Glomerular endothelial cell (primary cell): ENCODE results near the gene CHMP2A. TPM values are rescaled to one million over a fixed set of nuclear protein-coding genes. Genes with fewer than 3 reads are reported as not detected.

Experiments used
- DNase-seq: peaks from one replicate; pipeline ENCODE4 v3.0.0-alpha.2; 2011; ENCODE audit warnings: low read depth, low spot score; ENCODE audit errors: extremely low read depth
- total RNA-seq: library from RNA; depleted of rRNA; stranded (reverse); fragments of >200 nt; gene quantifications from 2 replicates; pipeline ENCODE4 v1.2.3, GENCODE V29; 2015

The CHMP2A gene
- total RNA-seq, 1 donor from 2014 or later: 137 TPM

- DNase-seq: no peak
Measured at GRCh38 chr19:58570770-58571574, 16.1 kb upstream of the CHMP2A start.

- DNase-seq: no peak
Measured at GRCh38 chr19:58569943-58570670, 15.2 kb upstream of the CHMP2A start.

GRCh38 chr19:58569191-58569942 is 14.5 kb upstream of the CHMP2A start:
- DNase-seq: no peak

- no peak for DNase-seq
Measured at GRCh38 chr19:58568453-58569130, 13.7 kb upstream of the CHMP2A start.

GRCh38 chr19:58566989-58567388 is 12.1 kb upstream of the CHMP2A start:
- no peak for DNase-seq

GRCh38 chr19:58563823-58564222 is 8.9 kb upstream of the CHMP2A start:
- no peak for DNase-seq

GRCh38 chr19:58563034-58563573 is 8.2 kb upstream of the CHMP2A start:
- DNase-seq: no peak

GRCh38 chr19:58562122-58563033 is 7.5 kb upstream of the CHMP2A start:
- DNase-seq: no peak

GRCh38 chr19:58561373-58562121 is 6.6 kb upstream of the CHMP2A start:
- no peak for DNase-seq

GRCh38 chr19:58560921-58561320 is 6.0 kb upstream of the CHMP2A start:
- DNase-seq: no peak

GRCh38 chr19:58560007-58560887 is 5.3 kb upstream of the CHMP2A start:
- DNase-seq: no peak

GRCh38 chr19:58559275-58560006 is 4.5 kb upstream of the CHMP2A start:
- DNase-seq: no peak

- DNase-seq: peak; percentile 82
Measured at GRCh38 chr19:58558623-58559274, 3.8 kb upstream of the CHMP2A start.

- no peak for DNase-seq
Measured at GRCh38 chr19:58558066-58558622, 3.2 kb upstream of the CHMP2A start, which contains the start of gene UBE2M. TSS of gene UBE2M (minus strand) at chr19:58558611. CDS start at chr19:58558381, 230 bp downstream.

GRCh38 chr19:58557221-58558065 is 2.5 kb upstream of the CHMP2A start:
- no peak for DNase-seq
